Eye (tissue), 1 donor: ENCODE measurements around the gene ZNF214.

Source experiments
- DNase-seq: peaks from one replicate; pipeline ENCODE4 v3.0.0-alpha.2; 2015

The ZNF214 gene

DNA sequence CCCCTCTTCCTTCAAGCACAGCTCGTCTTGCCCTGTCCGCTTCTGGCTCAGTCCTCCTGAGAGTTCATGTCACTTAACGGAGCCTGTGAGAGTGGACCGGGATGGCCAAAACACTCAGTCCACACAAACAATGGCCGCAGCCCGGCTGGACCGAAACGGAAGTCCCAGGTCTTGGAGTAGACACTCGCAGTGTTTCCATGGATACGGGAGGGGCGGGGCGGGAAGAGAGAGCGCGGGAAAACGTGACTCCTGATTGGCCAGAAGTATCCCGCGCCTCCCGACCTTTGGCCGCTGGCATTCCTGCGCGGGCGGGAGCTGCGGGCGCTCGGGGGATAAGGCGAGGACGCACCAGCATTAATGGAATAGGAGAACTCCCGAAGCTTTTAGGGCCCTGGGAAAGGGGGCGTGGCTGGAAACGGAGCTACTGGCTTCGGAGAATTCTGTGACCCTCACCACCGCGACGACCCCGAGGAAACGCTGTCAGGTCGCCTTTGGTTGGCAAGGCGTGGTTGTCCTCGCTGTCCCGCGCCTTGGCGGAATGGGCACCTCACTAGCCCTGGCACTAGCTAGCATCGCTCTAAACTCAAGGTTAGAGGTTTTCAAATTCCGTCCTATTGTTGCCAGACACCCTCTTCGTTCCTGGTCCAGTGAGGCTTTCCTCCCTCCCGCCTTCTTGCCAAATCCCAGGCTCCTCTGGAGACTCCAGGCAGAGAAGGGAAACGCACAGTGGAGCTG, at the start of gene ZNF214, which contains the start of gene NLRP14:
ZNF214 (minus strand) TSS at position 164 of the 735 bp plus-strand sequence. CDS start 17,511 bp downstream, outside the sequence.
NLRP14 (plus strand) TSS at position 297 of the 735 bp plus-strand sequence. CDS start 18,108 bp downstream, outside the sequence.
- DNase-seq: peak; percentile 98

DNA sequence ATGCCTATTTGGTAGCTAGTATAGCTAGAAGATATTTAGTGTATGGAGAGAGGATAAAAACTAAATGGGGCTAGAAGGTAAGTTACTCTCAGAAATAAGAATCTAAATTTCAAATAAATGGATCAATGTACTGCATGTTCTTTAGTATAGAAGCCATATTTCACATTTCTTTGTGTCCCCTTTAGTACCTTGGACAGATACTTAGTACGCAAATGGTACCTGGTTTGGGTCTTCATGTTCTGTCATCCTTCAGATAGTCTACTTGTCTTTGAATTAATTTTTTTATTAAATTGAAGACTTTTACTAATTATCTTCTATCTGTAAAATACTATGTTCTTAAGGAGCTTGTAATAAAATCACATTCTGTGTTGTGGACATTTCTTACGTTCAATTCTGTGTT, 42.4 kb upstream of the ZNF214 start:
- no peak for DNase-seq

DNA sequence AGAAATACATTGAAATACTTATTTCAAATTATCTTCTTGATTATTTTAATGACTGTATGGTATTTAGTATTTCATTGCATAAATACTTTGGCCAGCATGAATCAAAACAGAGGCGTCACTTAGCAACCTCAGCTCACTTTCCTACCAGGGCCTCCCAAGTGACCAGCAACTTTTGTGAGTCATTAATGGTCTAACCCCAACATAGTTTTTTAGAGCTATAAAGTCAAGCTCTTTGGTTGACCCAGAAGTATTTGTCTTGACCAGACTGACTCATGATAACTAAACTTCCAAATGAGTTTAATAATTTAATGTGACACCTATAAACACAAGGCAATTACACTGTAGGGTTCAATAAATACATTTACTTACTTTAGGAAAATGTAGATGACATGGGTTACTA, 40.7 kb upstream of the ZNF214 start:
- DNase-seq: peak; percentile 73

DNA sequence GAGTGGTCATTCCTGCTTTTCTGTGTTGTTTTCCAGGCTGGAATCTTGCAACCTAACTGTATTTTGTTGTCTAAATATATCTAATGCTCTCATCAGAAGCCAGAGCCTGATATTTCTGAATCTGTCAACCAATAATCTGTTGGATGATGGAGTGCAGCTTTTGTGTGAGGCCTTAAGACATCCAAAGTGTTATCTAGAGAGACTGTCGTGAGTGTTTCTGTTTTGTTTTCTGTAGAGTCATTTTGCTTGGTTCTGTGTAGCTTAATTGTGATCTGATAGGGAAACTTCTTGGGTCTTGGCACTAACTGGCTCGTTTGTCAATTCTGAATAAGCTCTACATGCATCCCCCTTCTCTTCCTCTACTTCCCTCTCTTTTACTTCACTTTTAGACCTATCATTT, 37.5 kb upstream of the ZNF214 start:
- DNase-seq: no peak

DNA sequence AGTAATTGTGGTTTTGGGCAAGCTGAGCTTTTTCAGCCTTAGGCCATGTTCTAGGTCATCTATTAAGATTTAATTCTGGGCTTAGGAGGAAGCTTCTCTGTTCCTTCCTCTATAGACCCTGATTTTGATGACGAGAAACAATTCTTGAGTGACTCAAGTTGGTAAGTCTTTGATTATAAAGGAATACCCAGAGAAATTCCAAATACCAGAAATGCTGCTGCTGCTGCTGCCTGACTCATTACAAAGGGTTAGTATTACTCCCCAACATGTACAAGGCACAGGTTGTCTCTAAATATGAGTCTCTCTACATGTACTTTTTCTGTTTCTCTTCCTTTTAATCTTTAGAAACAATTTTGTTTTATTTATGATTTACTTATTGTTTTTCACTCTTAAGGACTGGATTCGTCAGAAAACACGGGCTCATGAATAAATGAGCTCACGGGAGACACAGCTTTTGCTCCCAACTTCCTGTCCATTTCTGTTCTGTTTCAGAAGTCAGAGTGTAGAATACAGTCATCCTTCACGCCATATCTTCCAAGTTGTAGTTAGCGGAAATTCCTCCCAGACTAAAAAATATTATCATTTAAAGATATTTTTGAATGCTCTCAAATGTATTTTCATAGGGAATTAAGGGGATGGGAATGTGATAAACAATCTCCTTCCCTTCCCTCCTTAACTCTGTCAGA, 36.8 kb upstream of the ZNF214 start:
- DNase-seq: no peak

DNA sequence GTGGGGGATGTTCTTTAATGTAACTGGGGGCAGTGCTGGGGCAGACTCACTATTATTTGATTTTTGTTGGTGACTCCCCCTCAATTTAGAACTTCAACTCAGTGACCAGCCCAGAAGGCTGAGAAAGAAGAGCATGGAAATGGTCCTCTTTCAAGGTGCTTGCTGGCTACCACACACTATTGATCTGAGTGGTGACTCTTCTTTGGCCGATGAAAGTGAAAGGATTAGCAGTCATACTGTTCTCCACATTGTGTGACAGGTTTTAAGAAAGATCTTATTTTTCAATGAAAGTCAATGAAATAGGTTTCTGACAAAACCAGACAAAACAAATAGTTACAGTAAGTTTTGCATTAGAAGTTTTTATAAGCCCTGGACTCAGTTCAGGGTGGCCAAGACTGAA, 30.0 kb upstream of the ZNF214 start:
- no peak for DNase-seq

DNA sequence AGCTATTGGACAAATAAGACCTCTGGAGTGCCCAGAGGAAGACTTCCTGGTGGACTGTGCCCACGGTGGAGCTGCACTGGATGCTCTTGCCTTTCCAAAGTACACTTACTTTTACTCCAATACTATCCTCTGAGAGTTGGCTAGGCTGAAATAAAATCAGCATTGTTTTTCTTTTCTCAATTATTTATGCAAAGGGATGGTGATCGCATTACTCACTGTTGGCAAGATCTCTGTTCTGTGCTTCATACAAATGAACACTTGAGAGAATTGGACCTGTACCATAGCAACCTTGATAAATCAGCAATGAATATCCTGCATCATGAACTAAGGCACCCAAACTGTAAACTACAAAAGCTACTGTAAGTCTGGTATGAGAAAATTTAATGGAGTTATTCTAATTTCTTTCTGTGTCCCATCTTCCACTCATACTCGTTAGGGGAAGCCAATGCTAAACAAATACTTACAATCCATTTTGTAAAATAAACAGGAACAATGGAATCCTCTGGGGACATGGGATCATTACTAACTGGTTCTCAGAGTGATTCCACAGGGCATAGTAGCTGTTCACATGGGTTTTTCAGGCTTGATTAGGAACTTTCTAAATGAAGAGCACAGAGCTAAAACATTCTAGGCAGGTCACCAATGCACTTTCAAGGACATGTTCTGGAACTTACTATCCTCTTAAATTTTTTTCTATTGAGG, 26.5 kb upstream of the ZNF214 start:
- DNase-seq: no peak

DNA sequence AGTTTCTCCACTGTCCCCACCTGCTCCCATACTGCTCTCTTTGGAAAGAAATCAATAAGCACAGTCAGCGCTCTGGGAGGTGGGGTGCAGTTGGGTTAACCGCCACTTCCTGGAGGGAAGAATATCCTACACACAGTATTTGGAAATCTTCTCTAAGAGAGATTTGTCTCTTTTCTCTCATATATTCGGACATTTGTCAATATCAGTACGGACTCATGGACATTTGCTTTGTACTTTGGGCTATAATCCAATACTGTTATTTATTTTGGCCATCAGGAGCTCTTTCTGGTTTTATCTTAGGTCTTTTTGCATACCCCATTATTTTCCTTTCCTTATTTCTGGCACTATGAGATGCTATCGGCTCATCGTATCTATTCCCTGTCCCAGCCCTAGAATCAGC, 13.9 kb upstream of the ZNF214 start:
- no peak for DNase-seq

DNA sequence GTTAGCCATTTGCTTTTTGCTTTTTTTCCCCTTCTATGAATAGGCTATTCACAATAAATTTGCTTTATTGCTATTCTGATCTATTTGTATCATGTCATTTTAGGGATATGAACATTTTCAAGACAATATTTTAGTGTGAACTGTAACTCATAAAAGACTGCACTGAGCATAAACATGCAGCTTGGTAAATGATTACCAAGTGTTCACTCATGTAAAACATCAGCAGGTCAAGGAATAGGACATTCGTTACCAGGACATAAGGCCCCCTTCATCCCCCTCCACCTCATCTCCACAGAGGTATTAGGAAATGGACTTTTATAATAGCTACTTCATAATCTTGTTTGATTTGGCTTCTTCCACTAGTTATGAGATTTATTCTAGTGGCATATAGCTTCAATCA, 12.5 kb upstream of the ZNF214 start:
- DNase-seq: no peak

DNA sequence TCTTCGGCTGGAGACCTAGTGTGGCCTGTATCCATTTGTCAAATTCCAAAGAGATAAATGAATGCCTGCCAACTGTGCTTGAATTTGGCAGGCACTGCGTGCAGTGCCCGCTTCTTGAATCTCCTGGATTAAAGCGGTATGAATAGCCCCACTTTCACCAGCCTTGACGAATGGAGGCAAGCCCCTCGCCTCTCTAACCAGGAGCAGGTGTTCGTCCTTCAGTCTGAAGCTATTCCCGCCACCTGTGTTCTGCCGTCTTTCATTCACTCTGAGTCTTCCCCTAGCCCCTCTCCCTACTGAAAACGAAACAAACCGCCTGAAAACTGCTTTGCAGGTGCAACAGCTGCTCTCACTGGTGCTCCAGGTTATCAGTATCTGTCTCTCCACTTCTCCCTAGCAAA, 11.3 kb upstream of the ZNF214 start:
- no peak for DNase-seq

DNA sequence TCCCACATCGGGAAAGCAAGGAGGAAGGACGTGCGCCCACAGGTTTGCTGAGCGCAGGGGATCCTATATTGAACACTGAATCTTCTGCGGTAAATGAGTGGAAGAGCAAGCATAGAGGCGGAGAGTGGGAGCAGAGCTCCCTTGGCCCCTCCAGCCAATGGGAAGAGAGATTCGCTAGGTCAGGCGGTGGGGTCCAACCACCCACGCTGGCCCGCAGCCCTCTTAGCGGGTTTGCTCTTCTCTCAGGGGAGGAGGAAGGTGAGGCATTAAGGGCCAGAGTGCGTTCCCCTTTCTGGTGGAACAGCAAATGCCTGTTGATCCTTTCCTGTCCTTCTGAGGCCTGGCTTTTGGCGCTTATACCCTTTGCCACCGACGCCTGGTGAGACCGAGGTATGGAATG, 10.7 kb upstream of the ZNF214 start:
- DNase-seq: no peak

DNA sequence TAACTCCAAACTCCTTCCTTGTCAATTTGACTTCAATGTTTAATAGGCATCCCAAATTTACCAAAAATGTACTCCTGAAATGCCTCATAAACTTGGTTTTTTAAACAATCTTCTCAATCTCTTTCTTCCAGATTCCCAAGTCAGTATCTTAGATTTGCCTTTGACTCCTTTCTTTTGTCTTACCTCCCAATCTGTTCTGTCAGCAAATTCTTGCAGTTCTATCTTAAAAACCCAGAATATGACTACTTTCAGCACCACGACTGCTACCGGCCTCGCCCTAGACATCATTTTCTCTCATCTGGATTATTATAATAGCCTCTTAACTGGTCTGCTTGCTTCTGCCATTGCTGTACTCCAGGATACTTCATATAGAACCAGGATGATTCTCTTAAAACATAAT, 8.0 kb upstream of the ZNF214 start:
- DNase-seq: no peak

DNA sequence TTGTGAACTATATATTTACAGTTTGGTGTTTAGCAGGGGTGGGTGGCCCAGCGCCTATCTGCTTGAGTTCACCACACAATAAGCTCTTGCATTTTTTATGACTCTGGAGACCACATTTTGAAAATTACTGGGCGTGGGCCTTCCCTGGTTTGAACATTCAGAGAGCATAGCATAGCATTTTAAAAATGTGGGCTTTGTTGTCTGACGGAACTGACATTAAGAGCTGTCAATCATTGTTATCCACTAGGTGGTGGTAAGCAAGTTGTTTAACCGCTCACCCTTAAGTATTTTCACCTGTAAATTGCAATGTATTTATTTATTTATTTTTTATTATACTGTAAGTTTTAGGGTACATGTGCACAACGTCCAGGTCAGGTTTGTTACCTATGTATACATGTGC, 1.2 kb upstream of the ZNF214 start:
- DNase-seq: peak; percentile 23

DNA sequence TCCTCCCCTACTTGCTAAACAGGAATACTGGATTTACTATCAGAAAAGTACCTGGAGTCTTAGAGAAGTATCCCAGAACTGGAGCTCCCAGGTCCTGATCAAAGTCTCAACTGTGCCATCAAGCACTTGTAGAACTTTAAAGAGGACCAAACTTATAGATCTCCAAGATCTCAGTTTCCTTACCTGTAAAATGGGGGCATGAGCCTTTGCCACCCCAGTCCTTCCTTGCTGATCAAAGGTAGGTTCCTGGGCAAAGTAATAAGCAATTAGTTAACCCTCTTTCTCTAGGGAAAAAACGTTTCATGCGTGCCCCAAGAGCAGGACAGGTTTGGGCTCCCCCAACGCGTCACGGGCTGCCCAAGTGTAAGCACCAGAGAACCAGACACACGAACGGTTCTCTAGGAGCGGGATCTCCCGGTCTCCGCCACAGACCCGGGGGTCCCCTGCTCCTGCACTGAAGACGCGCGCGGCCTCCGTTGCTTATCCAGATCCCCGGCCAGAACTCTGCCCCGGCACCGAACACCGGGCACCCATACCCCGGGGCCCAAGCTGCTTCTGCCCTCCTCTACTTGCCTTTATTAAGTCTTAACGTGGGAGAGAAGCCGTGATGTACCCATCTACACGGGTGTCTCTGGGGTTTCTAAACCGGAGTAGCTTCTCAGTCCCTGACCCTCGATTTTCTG, 505 bp downstream of the ZNF214 start:
- DNase-seq: no peak

DNA sequence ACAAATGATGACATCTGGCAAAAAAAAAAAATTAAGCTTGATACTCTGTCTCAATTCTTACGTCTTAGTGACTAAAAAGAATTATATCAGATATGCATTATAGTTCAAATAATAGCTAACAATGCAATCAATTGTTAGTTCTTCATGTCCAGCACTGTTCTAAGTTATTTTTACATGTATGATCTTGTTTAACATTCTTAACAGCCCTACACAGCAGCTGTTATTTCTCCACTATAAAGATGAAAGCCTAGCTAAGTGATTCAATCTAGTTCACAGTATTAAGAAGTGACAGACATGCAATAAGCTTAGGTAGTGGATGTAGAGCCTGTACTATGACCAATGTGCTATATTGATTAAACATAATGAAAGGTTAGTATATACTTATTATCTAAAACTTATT, 4.1 kb downstream of the ZNF214 start:
- DNase-seq: no peak

DNA sequence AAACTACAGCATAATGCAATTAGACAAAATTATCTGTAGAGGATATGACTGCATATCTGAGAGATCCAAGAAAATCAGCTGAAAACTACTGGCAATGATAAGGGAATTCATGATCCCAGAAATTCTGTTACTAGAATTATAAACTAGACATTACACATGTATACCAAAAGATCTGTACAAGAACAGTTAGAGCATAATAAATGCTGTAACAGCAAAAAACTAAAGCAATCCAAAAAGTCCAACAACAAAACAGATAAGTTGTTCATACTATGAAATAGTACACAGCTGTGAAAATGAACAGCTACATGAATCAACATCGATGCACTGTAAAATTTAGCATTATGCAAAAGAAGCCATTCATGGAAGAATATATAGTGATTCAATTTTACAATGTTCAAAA, 6.0 kb downstream of the ZNF214 start:
- DNase-seq: no peak

DNA sequence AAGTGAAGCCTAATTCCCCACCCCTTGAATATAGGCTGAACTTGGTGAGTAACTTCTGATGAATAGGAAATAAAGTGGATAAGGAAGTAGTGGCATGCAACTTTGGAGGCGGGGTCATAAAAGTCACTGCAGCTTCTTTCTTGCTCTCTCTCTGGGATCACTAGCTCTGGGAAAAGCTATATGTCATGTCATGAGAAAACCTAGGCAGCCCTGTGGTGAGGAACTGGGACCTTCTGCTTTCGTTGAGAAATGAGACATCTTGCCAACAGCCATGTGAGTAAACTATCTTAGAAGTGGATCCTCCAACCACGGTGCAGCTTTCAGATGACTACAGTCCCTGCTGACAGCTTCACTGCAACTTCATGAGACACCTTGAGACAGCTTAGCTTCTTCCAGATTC, 15.7 kb downstream of the ZNF214 start:
- no peak for DNase-seq

DNA sequence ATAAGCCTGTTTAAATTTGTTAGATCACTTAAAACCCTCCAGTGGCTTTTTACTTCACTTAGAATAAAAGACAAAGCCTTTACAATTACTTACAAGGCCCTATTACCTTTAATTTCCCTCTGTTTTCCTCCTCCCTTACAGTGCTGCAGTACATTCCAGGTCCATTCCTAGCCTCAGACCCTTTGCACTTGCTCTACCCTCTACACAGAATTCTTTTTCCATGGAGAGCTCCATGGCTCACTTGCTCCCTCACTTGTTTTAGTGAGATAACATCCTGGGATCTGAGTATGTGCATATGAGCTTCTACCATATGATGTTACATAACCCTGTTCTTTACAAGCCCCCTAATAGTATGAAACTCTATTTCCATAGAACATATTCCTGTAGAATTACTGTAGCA, 24.4 kb downstream of the ZNF214 start:
- no peak for DNase-seq

DNA sequence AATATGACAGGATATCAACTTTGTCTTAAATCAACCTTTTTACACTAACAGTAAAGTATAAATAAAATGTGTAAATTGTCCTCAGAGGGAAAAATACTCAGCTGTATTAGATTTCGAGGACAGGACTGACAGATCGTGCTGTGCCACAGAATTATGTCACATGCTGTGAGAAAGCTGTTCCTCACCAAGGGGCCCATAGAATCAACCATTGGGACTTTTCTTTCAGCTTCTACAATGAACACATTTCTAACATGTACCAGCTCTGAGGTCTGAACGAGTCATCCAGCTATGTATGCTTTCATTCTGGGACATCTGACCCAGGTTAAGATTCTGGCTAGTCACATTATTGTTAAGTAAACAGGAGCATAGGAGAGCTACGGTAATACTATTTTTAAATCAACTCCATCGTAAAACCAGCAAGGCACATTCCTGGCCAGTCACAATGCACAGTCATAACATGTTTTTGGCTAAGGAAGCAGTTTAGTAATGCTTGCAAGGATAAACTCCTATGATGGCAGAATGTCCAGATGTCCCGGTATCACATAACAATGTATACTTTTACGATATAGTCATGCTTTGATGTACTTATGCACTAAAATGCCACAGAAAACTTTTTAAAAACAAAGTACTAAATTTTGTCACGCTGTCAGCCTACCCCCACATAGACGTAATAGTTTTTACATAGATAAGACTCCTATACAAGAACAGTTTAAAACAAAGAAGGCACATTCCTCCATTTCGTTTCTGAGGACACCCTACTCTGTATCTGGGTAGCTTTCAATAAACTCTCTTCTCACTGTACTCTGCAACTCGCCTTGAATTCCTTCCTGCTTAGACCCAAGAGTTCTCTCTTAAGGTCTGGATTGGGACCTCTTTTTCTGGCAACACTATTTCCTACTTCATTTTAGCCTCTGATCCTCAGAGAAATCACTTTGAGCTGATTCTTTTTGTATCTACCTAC, 27.4 kb downstream of the ZNF214 start:
- DNase-seq: peak; percentile 8

DNA sequence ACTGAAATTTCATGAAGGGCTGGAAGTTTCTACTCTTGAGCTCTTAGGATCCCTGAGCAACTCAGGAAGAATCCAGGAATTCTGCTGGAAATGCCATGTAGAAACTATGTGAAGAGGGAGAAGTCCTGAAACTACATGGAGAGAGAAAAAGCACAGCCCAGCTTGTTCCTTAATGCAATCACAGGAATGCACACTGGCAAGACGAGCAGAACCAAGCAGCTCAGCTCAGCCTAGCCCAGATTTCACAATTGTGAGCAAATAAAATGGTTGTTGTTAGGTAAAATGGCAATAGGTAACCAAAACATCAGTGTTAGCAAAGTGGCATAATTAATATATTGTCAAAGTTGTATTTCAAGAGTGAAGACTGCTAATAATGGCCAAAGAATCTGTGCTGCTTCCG, 28.1 kb downstream of the ZNF214 start:
- peak; percentile 54 for DNase-seq

DNA sequence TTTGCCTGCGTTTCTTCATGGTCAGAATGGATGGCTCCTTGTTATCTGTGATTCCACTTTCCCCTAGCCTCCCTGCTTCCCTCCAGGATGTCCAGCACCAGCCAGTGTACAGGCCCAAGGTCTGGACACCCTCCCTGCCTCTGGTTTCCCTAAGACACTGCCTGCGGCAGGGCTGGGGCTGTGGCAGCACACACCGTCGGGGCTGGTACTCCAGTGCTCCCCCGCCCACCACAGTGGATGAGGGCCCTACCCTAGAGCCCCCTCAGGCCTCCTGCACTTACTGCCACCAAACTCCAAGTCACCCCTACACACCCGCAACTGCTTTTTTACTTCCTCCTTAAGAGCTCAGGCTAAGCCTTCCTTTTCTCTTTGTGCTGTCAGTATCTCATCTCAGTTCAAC, 28.9 kb downstream of the ZNF214 start:
- no peak for DNase-seq

DNA sequence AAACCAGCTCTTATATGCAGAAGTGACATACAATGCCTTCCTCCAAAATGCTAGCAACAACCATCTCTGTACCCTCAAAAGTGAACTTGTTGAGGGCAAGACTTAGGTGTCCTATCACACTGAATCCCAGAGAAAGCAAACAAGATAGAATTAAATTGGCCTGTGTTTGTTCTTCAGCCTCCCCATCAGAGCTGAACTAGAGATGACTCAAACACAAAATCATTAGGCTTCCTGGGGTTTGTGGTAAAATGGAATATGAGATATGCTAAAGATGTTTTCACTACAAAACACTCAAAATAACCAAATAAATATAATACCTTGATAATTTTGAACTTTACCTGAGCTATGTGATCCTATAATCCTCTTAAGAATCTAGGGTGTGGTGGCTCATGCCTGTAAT, 31.6 kb downstream of the ZNF214 start:
- no peak for DNase-seq
